ENCODE measurements around the gene IGSF9.

IGSF9 gene

GRCh38 chr1:159931795-159932173 lies 13.6 kb downstream of the IGSF9 start:
- FAIRE-seq = no peak

- FAIRE-seq = no peak
Measured at GRCh38 chr1:159931101-159931794, 14.2 kb downstream of the IGSF9 start.

- no peak for FAIRE-seq
Measured at GRCh38 chr1:159930634-159931033, 14.8 kb downstream of the IGSF9 start.

GRCh38 chr1:159930216-159930615 lies 15.2 kb downstream of the IGSF9 start:
- FAIRE-seq = no peak

- FAIRE-seq = no peak
Measured at GRCh38 chr1:159929155-159930051, 16.0 kb downstream of the IGSF9 start.

GRCh38 chr1:159928491-159929050 lies 16.8 kb downstream of the IGSF9 start:
- no peak for FAIRE-seq

GRCh38 chr1:159927849-159928431 lies 17.5 kb downstream of the IGSF9 start:
- no peak for FAIRE-seq

GRCh38 chr1:159927211-159927848 lies 18.1 kb downstream of the IGSF9 start:
- FAIRE-seq = no peak

GRCh38 chr1:159925719-159926078 lies 19.7 kb downstream of the IGSF9 start:
- no peak for FAIRE-seq

- no peak for FAIRE-seq
Measured at GRCh38 chr1:159924791-159925718, 20.4 kb downstream of the IGSF9 start, which contains the start of gene TAGLN2. TSS of gene TAGLN2 (minus strand) at chr1:159925507. CDS start at chr1:159920509, 4,998 bp downstream.

- no peak for FAIRE-seq
Measured at GRCh38 chr1:159924025-159924790, 21.2 kb downstream of the IGSF9 start.

- FAIRE-seq = no peak
Measured at GRCh38 chr1:159923203-159924024, 22.0 kb downstream of the IGSF9 start.

- no peak for FAIRE-seq
Measured at GRCh38 chr1:159922511-159923202, 22.8 kb downstream of the IGSF9 start.

- FAIRE-seq = no peak
Measured at GRCh38 chr1:159921700-159922504, 23.5 kb downstream of the IGSF9 start.

- no peak for FAIRE-seq
Measured at GRCh38 chr1:159921251-159921650, 24.2 kb downstream of the IGSF9 start.

GRCh38 chr1:159920651-159921050 lies 24.8 kb downstream of the IGSF9 start:
- FAIRE-seq = no peak

- no peak for FAIRE-seq
Measured at GRCh38 chr1:159920202-159920601, 25.2 kb downstream of the IGSF9 start.

- no peak for FAIRE-seq
Measured at GRCh38 chr1:159919236-159919865, 26.1 kb downstream of the IGSF9 start.

Data from G401.6 (cell line).